Uterus (tissue), 2 donors: Measurements from ENCODE around the gene PHACTR2.

Source experiments
- CTCF ChIP-seq, 4 experiments: fragments of 200-600 bp in 2 of 4; fragments of 450-650 bp in 2 of 4; sonication (generic) in 2 of 4; IDR thresholded peaks; one replicate each; pipeline ENCODE4 v1.5.1; 2016 to 2019; ENCODE audit warnings: antibody characterized with exemption in 4 of 4, mild to moderate bottlenecking in 2 of 4, moderate library complexity in 1 of 4
- POLR2A ChIP-seq, 2 donors: fragments of 450-650 bp; IDR thresholded peaks; one replicate each; pipeline ENCODE4 v1.6.1; 2016; ENCODE audit warnings: antibody characterized with exemption in 2 of 2, mild to moderate bottlenecking in 1 of 2, moderate library complexity in 1 of 2

DNA sequence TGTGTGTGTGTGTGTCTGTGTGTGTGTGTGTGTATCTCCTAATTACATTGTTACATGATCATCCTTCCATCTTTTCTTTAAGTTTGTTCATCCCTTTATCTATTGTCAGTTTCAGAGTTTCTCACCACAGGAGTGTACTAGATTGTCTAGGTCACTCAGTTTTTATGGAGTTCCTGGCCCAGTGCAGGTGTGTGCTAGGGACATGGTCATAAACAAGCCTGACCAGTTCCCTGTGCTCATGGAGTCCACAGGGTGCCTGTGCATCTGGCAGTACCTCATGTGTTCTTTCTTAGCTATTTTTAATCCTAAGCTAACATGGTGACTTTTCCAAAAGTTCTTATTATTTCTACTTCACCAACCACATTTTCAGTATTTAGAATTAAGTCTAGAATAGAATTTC lies 43.9 kb downstream of the PHACTR2 start:
- TF ChIP-seq CTCF (IDR thresholded peaks at IDR 0.05) (no peak), POLR2A (IDR thresholded peaks at IDR 0.05) (no peak)
